Gastroesophageal sphincter (tissue), 3 donors: ENCODE measurements around the gene RGS10.

Source experiments
- EP300 ChIP-seq: sonication (generic); formaldehyde crosslinking; IDR thresholded peaks from one replicate; pipeline ENCODE4 v1.6.1; 2017; ENCODE audit warnings: antibody characterized with exemption, mild to moderate bottlenecking
- TF ChIP-seq, protein P1 (sequence below), 4 experiments: fragments of 200-600 bp in 2 of 4; fragments of 450-650 bp in 2 of 4; sonication (generic) in 1 of 4; IDR thresholded peaks; one replicate each; pipeline ENCODE4 v1.5.1; 2017 to 2019; ENCODE audit warnings: antibody characterized with exemption in 4 of 4, mild to moderate bottlenecking in 2 of 4, moderate library complexity in 2 of 4

DNA sequence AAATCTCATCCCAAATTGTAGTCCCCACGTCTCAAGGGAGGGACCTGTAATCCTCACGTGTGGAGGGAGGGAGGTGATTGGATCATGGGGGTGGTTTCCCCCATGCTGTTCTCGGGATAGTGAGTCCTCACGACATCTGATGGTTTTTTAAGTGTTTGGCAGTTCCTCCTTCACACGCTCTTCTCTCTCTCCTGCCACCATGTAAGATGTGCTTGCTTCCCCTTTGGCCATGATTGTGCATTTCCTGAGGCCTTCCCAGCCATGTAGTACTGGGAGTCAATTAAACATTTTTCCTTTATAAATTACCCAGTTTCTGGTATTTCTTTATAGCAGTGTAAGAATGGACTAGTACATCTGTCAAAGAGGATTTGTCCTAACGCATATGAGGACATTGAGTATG lies 59.5 kb downstream of the RGS10 start:
- TF ChIP-seq, protein P1, sequence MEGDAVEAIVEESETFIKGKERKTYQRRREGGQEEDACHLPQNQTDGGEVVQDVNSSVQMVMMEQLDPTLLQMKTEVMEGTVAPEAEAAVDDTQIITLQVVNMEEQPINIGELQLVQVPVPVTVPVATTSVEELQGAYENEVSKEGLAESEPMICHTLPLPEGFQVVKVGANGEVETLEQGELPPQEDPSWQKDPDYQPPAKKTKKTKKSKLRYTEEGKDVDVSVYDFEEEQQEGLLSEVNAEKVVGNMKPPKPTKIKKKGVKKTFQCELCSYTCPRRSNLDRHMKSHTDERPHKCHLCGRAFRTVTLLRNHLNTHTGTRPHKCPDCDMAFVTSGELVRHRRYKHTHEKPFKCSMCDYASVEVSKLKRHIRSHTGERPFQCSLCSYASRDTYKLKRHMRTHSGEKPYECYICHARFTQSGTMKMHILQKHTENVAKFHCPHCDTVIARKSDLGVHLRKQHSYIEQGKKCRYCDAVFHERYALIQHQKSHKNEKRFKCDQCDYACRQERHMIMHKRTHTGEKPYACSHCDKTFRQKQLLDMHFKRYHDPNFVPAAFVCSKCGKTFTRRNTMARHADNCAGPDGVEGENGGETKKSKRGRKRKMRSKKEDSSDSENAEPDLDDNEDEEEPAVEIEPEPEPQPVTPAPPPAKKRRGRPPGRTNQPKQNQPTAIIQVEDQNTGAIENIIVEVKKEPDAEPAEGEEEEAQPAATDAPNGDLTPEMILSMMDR (IDR thresholded peaks at IDR 0.05), result no peak
- TF ChIP-seq EP300, result no peak
